Fibroblast of lung (primary cell): ENCODE results near the gene SLC37A1.

Experiments used
- CTCF ChIP-seq, 2 donors: IDR thresholded peaks in 1 of 2; conservative IDR thresholded peaks in 1 of 2; 1 replicate in 1 of 2; 2 replicates in 1 of 2; pipeline ENCODE4 v1.5.1; 2011 to 2012; ENCODE audit warnings: low read length in 2 of 2, control low read depth in 1 of 2, inconsistent platforms in 1 of 2, low read depth in 1 of 2, mild to moderate bottlenecking in 1 of 2
- EZH2 ChIP-seq: IDR thresholded peaks from 2 replicates; pipeline ENCODE4 v1.5.1; 2012; ENCODE audit warnings: low read length, control low read depth, mild to moderate bottlenecking; ENCODE audit errors: missing control alignments

GRCh38 chr21:42629933-42630589 lies 116.4 kb downstream of the SLC37A1 start:
- no peak for TF ChIP-seq CTCF (conservative IDR thresholded peaks at IDR 0.05 in 1 of 2, IDR thresholded peaks at IDR 0.05 in 1 of 2; ENCODE audit: low read depth in 1 of 2, low read length in 2 of 2)
- TF ChIP-seq EZH2 = no peak
